ENCODE measurements around the gene MVB12B.

Gene MVB12B

DNA sequence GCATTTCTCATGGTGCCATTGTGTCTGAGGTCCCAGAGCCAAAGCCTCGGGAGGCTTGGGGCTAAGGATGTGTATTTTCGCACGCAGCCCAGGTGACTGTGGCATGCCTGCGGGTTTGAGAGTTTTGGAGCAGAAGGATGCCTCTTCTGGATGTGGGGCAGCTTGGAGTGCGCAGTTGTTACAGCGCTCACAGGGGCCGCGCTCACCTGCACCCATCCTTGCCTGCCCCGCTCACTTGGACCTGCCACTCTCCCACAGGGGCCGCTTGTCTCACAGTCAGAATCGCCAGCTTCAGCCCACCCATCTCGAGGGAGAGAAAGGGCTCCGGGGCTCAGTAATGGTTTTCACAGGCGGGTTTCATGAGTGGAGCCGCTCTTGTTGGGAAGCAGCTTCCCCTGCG lies 132.9 kb downstream of the MVB12B start:
- H3K27me3 ChIP-seq (ENCODE audit: insufficient read depth, low read length): no peaks in the 10 kb centered on the region

GRCh38 chr9:126459965-126460843 lies 133.6 kb downstream of the MVB12B start:
- Histone ChIP-seq H3K27me3 (ENCODE audit: insufficient read depth, low read length) (no peaks in the 10 kb centered on the region), H2BK5ac (ENCODE audit: low read depth, low read length, poor library complexity) (no peak overlapping the region), H3K18ac (ENCODE audit: low read length) (no peak overlapping the region), H2AFZ (ENCODE audit: insufficient read depth, low read length, poor library complexity) (no peak overlapping the region), H4K91ac (ENCODE audit: low read depth, low read length) (no peak overlapping the region), H3K4ac (ENCODE audit: low read depth, low read length) (no peak overlapping the region), H3K4me2 (ENCODE audit: low read length) (no peak overlapping the region), H3K4me1 (ENCODE audit: control insufficient read depth in 1 of 2, insufficient read depth in 2 of 2, low read length in 2 of 2) (no peaks in the 10 kb centered on the region), H3K14ac (ENCODE audit: low read length) (no peak overlapping the region), H2BK12ac (ENCODE audit: low read length) (no peak overlapping the region), H3K9ac (ENCODE audit: low read length) (no peak overlapping the region), H2BK120ac (ENCODE audit: insufficient read depth, low read length, poor library complexity) (no peak overlapping the region), H3K23ac (ENCODE audit: low read length) (no peak overlapping the region), H4K12ac (ENCODE audit: low read depth, low read length) (no peak overlapping the region), H2AK5ac (ENCODE audit: low read length) (no peak overlapping the region), H3K79me1 (ENCODE audit: low read length) (no peaks in the 10 kb centered on the region), H3K4me3 (ENCODE audit: low read depth, low read length) (no peak overlapping the region), H3K36me3 (ENCODE audit: control insufficient read depth in 1 of 2, insufficient read depth in 2 of 2, low read length in 2 of 2) (peaks cover 0 to 2% of the 10 kb centered on the region in 2 experiments), H3K79me2 (ENCODE audit: control insufficient read depth, insufficient read depth, low read length, poor library complexity) (no peaks in the 10 kb centered on the region), H3K9me3 (ENCODE audit: insufficient read depth, low read depth, low read length) (no peaks in the 10 kb centered on the region), H3K27ac (ENCODE audit: low read depth, low read length) (no peak overlapping the region), H4K8ac (ENCODE audit: low read depth, low read length) (no peak overlapping the region)
- WGBS (ENCODE audit: extremely low coverage, insufficient coverage, insufficient read length): no CpG with 5 or more reads among the region's 14 CpGs
- no peak for DNase-seq

More for the DNA sequence above, 132.9 kb downstream of the MVB12B start:
- Histone ChIP-seq H3K14ac (ENCODE audit: low read length) (no peak overlapping the region), H2AFZ (ENCODE audit: insufficient read depth, low read length, poor library complexity) (no peak overlapping the region), H2AK5ac (ENCODE audit: low read length) (no peak overlapping the region), H3K36me3 (ENCODE audit: control insufficient read depth in 1 of 2, insufficient read depth in 2 of 2, low read length in 2 of 2) (peaks cover 1 to 2% of the 10 kb centered on the region in 2 experiments), H3K9me3 (ENCODE audit: insufficient read depth, low read depth, low read length) (no peaks in the 10 kb centered on the region), H4K8ac (ENCODE audit: low read depth, low read length) (no peak overlapping the region), H3K4me2 (ENCODE audit: low read length) (no peak overlapping the region), H4K12ac (ENCODE audit: low read depth, low read length) (no peak overlapping the region), H3K4me1 (ENCODE audit: control insufficient read depth in 1 of 2, insufficient read depth in 2 of 2, low read length in 2 of 2) (no peaks in the 10 kb centered on the region), H4K91ac (ENCODE audit: low read depth, low read length) (no peak overlapping the region), H3K27ac (ENCODE audit: low read depth, low read length) (no peak overlapping the region), H2BK12ac (ENCODE audit: low read length) (no peak overlapping the region), H3K18ac (ENCODE audit: low read length) (no peak overlapping the region), H2BK5ac (ENCODE audit: low read depth, low read length, poor library complexity) (no peak overlapping the region), H3K79me2 (ENCODE audit: control insufficient read depth, insufficient read depth, low read length, poor library complexity) (no peaks in the 10 kb centered on the region), H3K9ac (ENCODE audit: low read length) (no peak overlapping the region), H2BK120ac (ENCODE audit: insufficient read depth, low read length, poor library complexity) (no peak overlapping the region), H3K23ac (ENCODE audit: low read length) (no peak overlapping the region), H3K4ac (ENCODE audit: low read depth, low read length) (no peak overlapping the region), H3K4me3 (ENCODE audit: low read depth, low read length) (no peak overlapping the region), H3K79me1 (ENCODE audit: low read length) (no peaks in the 10 kb centered on the region)
- WGBS (ENCODE audit: extremely low coverage, insufficient coverage, insufficient read length): no CpG with 5 or more reads among the region's 16 CpGs
- DNase-seq: no peak

- no peak overlapping the region for H4K12ac ChIP-seq (ENCODE audit: low read depth, low read length)
- no peak overlapping the region for H3K14ac ChIP-seq (ENCODE audit: low read length)
- H4K91ac ChIP-seq (ENCODE audit: low read depth, low read length): no peak overlapping the region
- H3K4ac ChIP-seq (ENCODE audit: low read depth, low read length): no peak overlapping the region
- no peaks in the 10 kb centered on the region for H3K27me3 ChIP-seq (ENCODE audit: insufficient read depth, low read length)
- no CpG with 5 or more reads among the region's 8 CpGs for WGBS (ENCODE audit: extremely low coverage, insufficient coverage, insufficient read length)
- no peak overlapping the region for H2AFZ ChIP-seq (ENCODE audit: insufficient read depth, low read length, poor library complexity)
- H2BK12ac ChIP-seq (ENCODE audit: low read length): no peak overlapping the region
- no peak overlapping the region for H3K4me3 ChIP-seq (ENCODE audit: low read depth, low read length)
- H3K4me1 ChIP-seq (ENCODE audit: control insufficient read depth in 1 of 2, insufficient read depth in 2 of 2, low read length in 2 of 2): no peaks in the 10 kb centered on the region
- no peak for DNase-seq
- H2AK5ac ChIP-seq (ENCODE audit: low read length): no peak overlapping the region
- H3K23ac ChIP-seq (ENCODE audit: low read length): no peak overlapping the region
- no peaks in the 10 kb centered on the region for H3K9me3 ChIP-seq (ENCODE audit: insufficient read depth, low read depth, low read length)
- H2BK5ac ChIP-seq (ENCODE audit: low read depth, low read length, poor library complexity): no peak overlapping the region
- no peak overlapping the region for H2BK120ac ChIP-seq (ENCODE audit: insufficient read depth, low read length, poor library complexity)
- peaks cover 0 to 2% of the 10 kb centered on the region in 2 experiments for H3K36me3 ChIP-seq (ENCODE audit: control insufficient read depth in 1 of 2, insufficient read depth in 2 of 2, low read length in 2 of 2)
- H3K79me1 ChIP-seq (ENCODE audit: low read length): no peaks in the 10 kb centered on the region
- no peak overlapping the region for H4K8ac ChIP-seq (ENCODE audit: low read depth, low read length)
- no peak overlapping the region for H3K18ac ChIP-seq (ENCODE audit: low read length)
- H3K27ac ChIP-seq (ENCODE audit: low read depth, low read length): no peak overlapping the region
- H3K9ac ChIP-seq (ENCODE audit: low read length): no peak overlapping the region
- H3K4me2 ChIP-seq (ENCODE audit: low read length): no peak overlapping the region
- no peaks in the 10 kb centered on the region for H3K79me2 ChIP-seq (ENCODE audit: control insufficient read depth, insufficient read depth, low read length, poor library complexity)
Measured at GRCh38 chr9:126461029-126461428, 134.4 kb downstream of the MVB12B start.

- H3K18ac ChIP-seq (ENCODE audit: low read length): no peak overlapping the region
- H4K12ac ChIP-seq (ENCODE audit: low read depth, low read length): no peak overlapping the region
- H3K4me1 ChIP-seq (ENCODE audit: control insufficient read depth in 1 of 2, insufficient read depth in 2 of 2, low read length in 2 of 2): no peaks in the 10 kb centered on the region
- no peaks in the 10 kb centered on the region for H3K79me1 ChIP-seq (ENCODE audit: low read length)
- no peak overlapping the region for H2BK12ac ChIP-seq (ENCODE audit: low read length)
- H2AFZ ChIP-seq (ENCODE audit: insufficient read depth, low read length, poor library complexity): no peak overlapping the region
- H3K14ac ChIP-seq (ENCODE audit: low read length): no peak overlapping the region
- no peak overlapping the region for H3K4ac ChIP-seq (ENCODE audit: low read depth, low read length)
- H2AK5ac ChIP-seq (ENCODE audit: low read length): no peak overlapping the region
- no peak overlapping the region for H2BK120ac ChIP-seq (ENCODE audit: insufficient read depth, low read length, poor library complexity)
- H4K8ac ChIP-seq (ENCODE audit: low read depth, low read length): no peak overlapping the region
- no peak overlapping the region for H3K23ac ChIP-seq (ENCODE audit: low read length)
- H2BK5ac ChIP-seq (ENCODE audit: low read depth, low read length, poor library complexity): no peak overlapping the region
- H3K36me3 ChIP-seq (ENCODE audit: control insufficient read depth in 1 of 2, insufficient read depth in 2 of 2, low read length in 2 of 2): peaks cover 0 to 2% of the 10 kb centered on the region in 2 experiments
- no peak overlapping the region for H3K9ac ChIP-seq (ENCODE audit: low read length)
- H4K91ac ChIP-seq (ENCODE audit: low read depth, low read length): no peak overlapping the region
- no peaks in the 10 kb centered on the region for H3K9me3 ChIP-seq (ENCODE audit: insufficient read depth, low read depth, low read length)
- no peaks in the 10 kb centered on the region for H3K79me2 ChIP-seq (ENCODE audit: control insufficient read depth, insufficient read depth, low read length, poor library complexity)
- no peak overlapping the region for H3K27ac ChIP-seq (ENCODE audit: low read depth, low read length)
- H3K4me2 ChIP-seq (ENCODE audit: low read length): no peak overlapping the region
- H3K27me3 ChIP-seq (ENCODE audit: insufficient read depth, low read length): no peaks in the 10 kb centered on the region
- no peak overlapping the region for H3K4me3 ChIP-seq (ENCODE audit: low read depth, low read length)
- no peak for DNase-seq
- no CpG with 5 or more reads among the region's 17 CpGs for WGBS (ENCODE audit: extremely low coverage, insufficient coverage, insufficient read length)
Measured at GRCh38 chr9:126461608-126462007, 135.0 kb downstream of the MVB12B start.
